Pulmonary artery endothelial cell (primary cell): ENCODE data around the gene CRYGB. TPM values are rescaled to one million over a fixed set of nuclear protein-coding genes. Genes with fewer than 3 reads are reported as not detected.

Experiments
- DNase-seq: peaks from one replicate; pipeline ENCODE4 v3.0.0-alpha.2; 2011; ENCODE audit warnings: low read depth, low spot score
- total RNA-seq: library from RNA; depleted of rRNA; stranded (reverse); fragments of >200 nt; gene quantifications from 2 replicates; pipeline ENCODE4 v1.2.3, GENCODE V29; 2014

CRYGB gene
- total RNA-seq, result not detected in 2 replicates

- no peak for DNase-seq
Observed at GRCh38 chr2:208146006-208146405, at the start of gene CRYGB. CRYGB (minus strand) TSS chr2:208146158; CDS start chr2:208146120, 38 bp downstream.

- DNase-seq, result no peak
Observed at GRCh38 chr2:208195531-208195930, 49.6 kb upstream of the CRYGB start.

GRCh38 chr2:208192611-208193236 lies 46.8 kb upstream of the CRYGB start:
- no peak for DNase-seq

DNA sequence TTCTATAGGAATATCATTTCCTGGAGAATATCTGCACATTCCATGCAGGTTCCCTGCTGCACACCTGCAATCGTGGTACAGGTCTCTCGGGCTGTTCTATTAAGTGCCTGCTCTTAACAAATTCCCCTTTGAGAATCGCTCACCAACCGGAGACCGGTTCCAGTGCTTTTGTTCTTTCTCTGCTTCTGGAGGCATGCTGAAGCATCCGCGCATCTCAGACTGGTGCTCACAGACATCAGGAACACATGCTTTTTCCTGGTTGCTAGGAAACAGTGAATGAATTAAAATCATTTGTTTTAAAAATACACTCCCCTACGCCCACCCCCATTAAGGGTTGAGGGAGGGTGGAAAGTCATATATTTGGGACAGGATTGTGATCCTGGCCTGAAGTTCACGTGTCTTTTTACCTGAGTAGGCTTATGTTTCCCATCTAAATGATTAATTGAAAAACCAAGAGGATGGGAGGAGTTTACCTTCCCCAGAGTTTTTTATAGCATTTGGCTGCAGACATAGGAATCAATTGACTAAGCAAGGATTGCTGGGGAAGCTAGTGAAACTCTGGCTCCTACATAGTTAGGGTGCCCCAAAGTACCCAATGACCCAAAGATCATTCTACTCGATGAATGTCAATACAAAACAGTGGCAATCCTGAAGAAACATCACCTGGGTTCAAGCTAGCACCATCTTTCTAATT lies 44.0 kb upstream of the CRYGB start, which contains the start of gene C2orf80:
TSS of gene C2orf80 (minus strand) at position 221 of the 694 bp plus-strand sequence. CDS start 3,044 bp downstream, outside the sequence.
- no peak for DNase-seq

- DNase-seq, result no peak
Observed at GRCh38 chr2:208189069-208189809, 43.3 kb upstream of the CRYGB start.

GRCh38 chr2:208186893-208187292 lies 40.9 kb upstream of the CRYGB start:
- no peak for DNase-seq

- DNase-seq, result no peak
Observed at GRCh38 chr2:208186465-208186864, 40.5 kb upstream of the CRYGB start.

DNA sequence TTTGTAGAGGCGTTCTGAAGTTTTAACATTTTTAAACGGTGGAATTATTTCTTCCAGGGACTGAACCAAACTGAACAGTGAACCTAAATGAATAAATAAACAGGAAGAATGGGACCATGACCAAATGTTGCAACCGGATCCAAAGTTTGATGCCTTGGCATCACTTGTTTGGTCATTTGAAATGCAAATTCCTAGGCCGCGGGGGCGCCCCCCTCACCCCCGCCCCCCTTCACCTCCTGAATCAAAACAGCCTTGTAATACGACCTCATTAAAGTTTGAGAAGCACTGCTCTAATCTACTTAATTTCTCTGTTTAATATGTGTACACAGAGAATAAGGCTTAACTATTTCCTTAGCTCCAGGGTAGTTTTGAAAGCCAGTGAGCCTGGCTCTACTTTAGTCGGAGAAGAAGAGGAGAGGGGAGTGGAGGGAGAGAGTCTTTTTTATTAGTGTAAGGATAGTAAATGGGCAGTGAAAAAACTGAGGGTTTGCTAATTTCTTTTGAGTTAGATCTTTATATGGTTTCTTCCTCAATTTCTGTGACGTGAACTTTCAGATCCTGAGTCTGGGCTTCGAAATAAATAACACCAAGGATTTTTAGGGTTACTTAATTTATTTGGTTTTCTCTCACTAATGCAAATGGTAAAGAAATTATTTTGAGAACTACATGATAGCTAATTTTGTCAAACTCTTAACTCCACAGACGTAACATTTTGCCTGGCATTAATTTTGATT lies 38.2 kb upstream of the CRYGB start:
- DNase-seq, result no peak

- DNase-seq, result no peak
Observed at GRCh38 chr2:208183526-208183925, 37.6 kb upstream of the CRYGB start.

- no peak for DNase-seq
Observed at GRCh38 chr2:208182835-208183234, 36.9 kb upstream of the CRYGB start.

DNA sequence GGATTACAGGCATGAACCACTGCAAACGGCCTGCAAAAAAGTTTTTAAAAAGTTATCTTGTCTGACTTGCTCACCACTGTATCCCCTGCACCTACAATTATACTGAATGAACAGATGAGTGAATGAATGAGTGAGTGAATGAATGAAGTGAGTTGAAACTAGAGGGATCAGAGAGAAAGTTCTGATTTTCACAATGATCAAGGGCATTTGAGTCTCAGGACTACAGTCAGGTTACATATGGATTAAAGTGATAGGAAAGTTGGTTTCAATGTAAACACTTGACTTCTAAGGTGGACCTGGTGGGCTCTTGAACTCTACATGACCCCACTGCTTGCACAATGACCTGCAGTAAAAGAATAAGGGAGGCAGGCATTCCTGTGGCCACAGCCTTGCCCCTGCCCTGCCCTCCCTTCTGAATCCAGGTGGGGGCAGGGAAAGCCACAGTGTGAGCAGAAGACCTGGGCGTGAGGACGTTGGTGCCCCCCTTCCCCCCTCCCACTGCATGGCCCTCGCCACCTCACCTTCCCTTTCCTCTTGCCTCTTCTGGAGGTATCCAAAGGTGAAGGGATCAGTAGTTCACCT lies 33.2 kb upstream of the CRYGB start:
- DNase-seq, result no peak

GRCh38 chr2:208175840-208176153 lies 29.8 kb upstream of the CRYGB start:
- no peak for DNase-seq

DNA sequence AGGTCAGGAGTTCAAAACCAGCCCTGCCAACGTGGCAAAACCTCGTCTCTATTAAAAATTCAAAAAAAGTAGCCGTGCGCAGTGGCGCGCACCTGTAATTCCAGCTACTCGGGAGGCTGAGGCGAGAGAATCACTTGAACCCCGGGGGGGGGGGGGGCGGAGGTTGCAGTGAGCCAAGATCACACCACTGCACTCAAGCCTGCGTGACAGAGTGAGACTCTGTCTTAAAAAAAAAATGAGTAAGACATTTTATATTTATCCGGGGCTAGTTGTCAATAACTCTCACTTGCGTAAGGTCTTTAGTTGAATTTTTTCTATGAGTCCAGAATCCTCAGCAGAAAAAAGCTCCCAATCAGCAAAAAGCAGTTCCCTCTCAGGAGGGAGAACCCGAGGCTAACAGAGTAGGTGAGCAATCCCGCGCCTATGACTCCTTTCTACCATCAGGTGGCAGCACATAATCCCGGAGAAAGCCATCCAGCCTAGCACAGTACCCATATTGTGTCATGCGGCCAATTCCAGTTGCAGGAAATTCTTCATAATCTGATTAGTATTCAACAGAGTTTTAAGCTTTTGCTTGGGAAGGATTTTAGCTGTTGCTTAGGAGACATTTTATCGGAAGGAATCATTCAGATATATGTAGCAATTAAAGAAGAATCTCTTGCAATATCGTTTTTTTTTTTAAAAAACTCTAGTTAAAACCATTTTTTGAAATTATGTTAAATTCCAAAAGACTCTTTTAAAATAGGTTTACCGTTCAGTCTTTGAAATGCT lies 29.3 kb upstream of the CRYGB start:
- DNase-seq, result peak; percentile 33

DNA sequence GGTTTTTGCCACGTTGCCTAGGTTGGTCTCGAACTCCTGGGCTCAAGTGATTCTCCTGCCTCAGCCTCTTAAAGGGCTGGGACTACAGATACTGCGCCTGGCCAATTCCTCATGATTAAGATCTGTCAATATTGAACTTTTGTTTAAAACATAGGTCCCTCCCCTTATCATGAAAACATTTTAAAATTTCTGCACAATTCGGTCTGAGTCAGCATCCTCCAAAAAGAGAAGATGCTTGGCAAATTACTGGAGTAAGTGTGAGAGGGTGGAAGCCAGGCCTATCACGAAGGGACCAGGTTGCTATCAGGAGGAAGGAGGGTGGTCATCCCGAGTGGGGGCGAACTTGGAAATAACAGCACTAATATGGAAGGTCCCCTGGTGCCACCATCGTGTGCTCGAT lies 28.2 kb upstream of the CRYGB start:
- DNase-seq, result no peak

DNA sequence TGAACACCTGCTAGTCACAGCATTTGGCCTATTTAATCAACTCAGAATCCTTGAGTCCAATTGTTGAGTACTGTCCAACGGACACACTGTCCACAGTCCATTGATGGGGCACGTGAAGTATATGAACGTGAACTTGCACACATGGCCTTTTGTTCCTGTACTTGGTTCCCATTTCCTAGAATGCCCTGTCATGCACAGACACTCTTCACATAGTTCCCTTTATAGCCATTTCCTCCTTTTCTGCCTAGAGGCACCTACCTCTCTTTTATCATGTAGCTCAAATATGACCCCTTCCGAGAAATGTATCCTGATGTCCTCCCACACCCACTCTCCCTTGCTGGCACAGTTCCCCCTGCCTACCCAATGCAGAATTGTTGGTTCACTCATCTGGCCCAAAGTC lies 26.2 kb upstream of the CRYGB start:
- DNase-seq, result no peak

DNA sequence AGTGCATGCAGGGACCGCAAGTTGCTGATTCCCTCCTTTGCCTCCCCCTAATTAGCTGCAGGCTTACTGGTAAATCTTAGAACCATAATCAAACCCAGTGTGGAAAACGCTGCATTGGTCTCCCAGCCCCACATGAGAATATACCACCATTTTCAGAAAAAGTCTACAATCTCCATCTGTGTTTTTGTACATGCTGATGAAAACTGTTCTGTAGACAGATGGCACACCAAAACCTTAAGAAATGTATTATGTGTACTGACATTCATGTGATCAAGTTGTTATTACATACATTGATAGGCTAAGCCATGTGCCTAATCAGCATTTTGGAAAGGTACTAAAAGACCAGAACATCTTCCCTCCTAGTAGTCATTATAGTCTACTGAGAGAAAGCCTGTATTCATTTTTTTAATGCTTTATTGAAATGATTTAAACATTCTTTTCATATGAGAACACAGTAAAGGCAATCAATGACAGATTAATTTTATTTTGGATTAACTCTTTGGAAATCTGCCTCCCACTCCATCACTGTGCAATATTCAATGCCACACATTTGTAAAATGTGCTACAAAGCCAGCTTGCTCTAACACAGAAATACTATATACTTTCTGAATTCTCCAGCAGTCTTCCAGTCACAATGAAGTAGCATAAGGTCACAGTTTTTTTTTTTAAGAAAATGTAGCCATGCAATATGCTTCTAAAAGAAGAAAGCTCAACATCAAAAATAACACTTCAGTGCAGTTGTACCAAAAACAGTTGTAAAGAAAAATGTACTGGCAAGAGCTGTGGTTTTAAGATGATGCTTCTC lies 19.2 kb upstream of the CRYGB start:
- DNase-seq, result no peak

DNA sequence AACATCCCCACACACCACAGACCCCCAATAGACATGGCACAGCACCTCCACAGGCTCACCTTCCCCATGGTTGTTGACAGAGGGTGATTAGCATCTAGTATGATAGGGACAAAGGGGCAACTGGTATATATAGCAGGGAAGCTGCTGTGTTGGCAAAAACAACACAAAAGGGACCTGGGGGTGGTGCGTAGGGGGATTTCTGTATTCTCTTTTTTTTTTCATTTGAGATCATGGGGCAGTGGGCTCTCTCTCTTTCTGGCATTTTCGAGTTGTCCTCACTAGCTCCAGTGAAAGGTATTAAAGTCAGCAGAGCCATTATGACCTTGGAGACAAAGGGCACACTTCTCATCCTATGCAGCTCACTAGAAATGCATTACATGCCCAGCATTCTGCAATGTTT lies 17.5 kb upstream of the CRYGB start, which contains the start of gene CRYGA:
TSS of gene CRYGA (minus strand) at position 101 of the 400 bp plus-strand sequence. CDS start at position 68, 33 bp downstream.
- DNase-seq, result no peak

GRCh38 chr2:208156439-208156838 lies 10.5 kb upstream of the CRYGB start:
- DNase-seq, result no peak

GRCh38 chr2:208153156-208153555 lies 7.2 kb upstream of the CRYGB start:
- no peak for DNase-seq

DNA sequence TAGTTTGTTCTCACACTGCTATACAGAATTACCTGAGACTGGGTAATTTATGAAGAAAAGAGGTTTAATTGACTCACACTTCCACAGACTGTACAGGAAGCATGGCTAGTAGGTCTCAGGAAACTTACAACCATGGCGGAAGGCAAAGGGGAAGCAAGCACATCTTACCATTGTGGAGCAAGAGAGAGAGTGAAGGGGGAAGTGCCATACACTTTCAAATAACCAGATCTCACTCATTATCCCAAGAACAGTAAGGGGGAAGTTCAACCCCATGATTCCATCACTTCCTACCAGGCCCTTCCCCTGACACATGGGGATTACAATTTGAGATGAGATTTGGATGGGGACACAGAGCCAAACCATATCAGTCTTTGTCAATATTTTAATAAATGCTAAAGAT lies 5.0 kb upstream of the CRYGB start:
- DNase-seq, result no peak
